CD4-positive, CD25-positive, alpha-beta regulatory T cell (primary cell): Measurements from ENCODE around the gene HOXD11. TPM values are rescaled to one million over a fixed set of nuclear protein-coding genes. Genes with fewer than 3 reads are reported as not detected.

Experiments used
- ATAC-seq, 2 donors: fragments of 150-1000 bp; cut with Tn5 transposase; one replicate each; pipeline ENCODE4 v1.10.0; 2021; ENCODE audit warnings: low read depth in 2 of 2, moderate number of reproducible peaks in 2 of 2, moderate library complexity in 1 of 2
- DNase-seq, 3 donors: peaks; one replicate each; pipeline versions ENCODE4 v3.0.0 to v3.0.0-alpha.2; 2012 to 2022; ENCODE audit warnings: mixed read lengths in 1 of 3
- H3K27ac ChIP-seq: one replicate; pipeline ENCODE4 v1.7.0; 2013; ENCODE audit warnings: mild to moderate bottlenecking, low read length; ENCODE audit not compliant: insufficient read depth, poor library complexity, severe bottlenecking
- H3K27me3 ChIP-seq: one replicate; pipeline ENCODE4 v1.7.0; 2013; ENCODE audit warnings: low read length; ENCODE audit not compliant: control insufficient read depth, insufficient read depth
- H3K36me3 ChIP-seq: one replicate; pipeline ENCODE4 v1.7.0; 2013; ENCODE audit warnings: mild to moderate bottlenecking, low read length, moderate library complexity; ENCODE audit not compliant: control insufficient read depth, insufficient read depth
- H3K4me1 ChIP-seq: 2 replicates; pipeline ENCODE4 v1.7.0; 2013; ENCODE audit warnings: mild to moderate bottlenecking, low read length; ENCODE audit not compliant: insufficient read depth, control insufficient read depth, poor library complexity, severe bottlenecking
- H3K4me3 ChIP-seq: one replicate; pipeline ENCODE4 v1.7.0; 2013; ENCODE audit warnings: low read depth, mild to moderate bottlenecking, low read length, moderate library complexity
- H3K9me3 ChIP-seq, 2 experiments: 1 replicate in 1 of 2; 2 replicates in 1 of 2; pipeline ENCODE4 v1.7.0; 2013; ENCODE audit warnings: low read length in 2 of 2, mild to moderate bottlenecking in 1 of 2, moderate library complexity in 1 of 2; ENCODE audit not compliant: control insufficient read depth in 2 of 2
- H3K27ac Mint-ChIP-seq, 3 donors: one replicate each; pipeline ENCODE4 v1.8.0; 2020 to 2022; ENCODE audit warnings: mild to moderate bottlenecking in 3 of 3, mixed read lengths in 3 of 3, moderate library complexity in 2 of 3
- H3K27me3 Mint-ChIP-seq: one replicate; pipeline ENCODE4 v1.8.0; 2022; ENCODE audit warnings: mild to moderate bottlenecking, mixed read lengths
- H3K36me3 Mint-ChIP-seq: one replicate; pipeline ENCODE4 v1.8.0; 2020; ENCODE audit warnings: mixed read lengths
- H3K4me1 Mint-ChIP-seq, 4 donors: one replicate each; pipeline ENCODE4 v1.8.0; 2020 to 2022; ENCODE audit warnings: mixed read lengths in 4 of 4, mild to moderate bottlenecking in 1 of 4
- H3K4me3 Mint-ChIP-seq, 4 donors: one replicate each; pipeline ENCODE4 v1.8.0; 2020 to 2022; ENCODE audit warnings: mild to moderate bottlenecking in 4 of 4, mixed read lengths in 4 of 4, moderate library complexity in 3 of 4
- H3K9me3 Mint-ChIP-seq, 7 donors: one replicate each; pipeline ENCODE4 v1.8.0; 2020 to 2022; ENCODE audit warnings: mixed read lengths in 7 of 7, mild to moderate bottlenecking in 3 of 7, moderate library complexity in 2 of 7
- polyA plus RNA-seq, 4 donors: library from polyadenylated mRNA; unstranded; fragments of 300-500 nt; fragmentation: Illumina TruSeq; gene quantifications; one replicate each; pipeline ENCODE4 v1.2.3, GENCODE V29; 2021
- total RNA-seq: library from RNA; stranded (reverse); gene quantifications from one replicate; pipeline ENCODE4 v1.2.3, GENCODE V29; 2022

Gene HOXD11
- total and polyA plus RNA-seq, 5 donors from 2014 or later, result not detected

- peaks cover 12% of the 10 kb centered on the region for H3K36me3 Mint-ChIP-seq
- no peak for DNase-seq
- H3K4me1 ChIP-seq, result peaks cover 31% of the 10 kb centered on the region
- H3K9me3 ChIP-seq, result peaks cover 6 to 28% of the 10 kb centered on the region in 2 experiments
- peaks cover 93% of the 10 kb centered on the region for H3K27me3 Mint-ChIP-seq
- H3K27me3 ChIP-seq, result peaks cover 77% of the 10 kb centered on the region
- H3K4me3 Mint-ChIP-seq, result peak overlapping the region in 3 of 4 donors; percentile 1 to 19 (median 15)
- H3K9me3 Mint-ChIP-seq, result peaks cover 0 to 23% (median 2%) of the 10 kb centered on the region in 7 donors
- no peak overlapping the region for H3K4me3 ChIP-seq
- H3K4me1 Mint-ChIP-seq, result peaks cover 10 to 44% (median 28%) of the 10 kb centered on the region in 4 donors
- no peak for ATAC-seq
- no peak overlapping the region for H3K27ac ChIP-seq
- H3K36me3 ChIP-seq, result no peaks in the 10 kb centered on the region
- no peak overlapping the region for H3K27ac Mint-ChIP-seq
Measured at GRCh38 chr2:176093145-176093897, 13.8 kb upstream of the HOXD11 start.

GRCh38 chr2:176093898-176094249, 13.2 kb upstream of the HOXD11 start:
- peaks cover 6 to 25% of the 10 kb centered on the region in 2 experiments for H3K9me3 ChIP-seq
- Mint-ChIP-seq H3K36me3 (peaks cover 12% of the 10 kb centered on the region), H3K9me3 (peaks cover 0 to 22% (median 2%) of the 10 kb centered on the region in 7 donors), H3K4me3 (peak overlapping the region in 3 of 4 donors; percentile 15 to 44 (median 19)), H3K27me3 (peaks cover 93% of the 10 kb centered on the region), H3K4me1 (peaks cover 10 to 42% (median 26%) of the 10 kb centered on the region in 4 donors), H3K27ac (no peak overlapping the region)
- no peak overlapping the region for H3K27ac ChIP-seq
- no peak overlapping the region for H3K4me3 ChIP-seq
- ATAC-seq (no peak), DNase-seq (no peak)
- H3K27me3 ChIP-seq, result peaks cover 72% of the 10 kb centered on the region
- no peaks in the 10 kb centered on the region for H3K36me3 ChIP-seq
- H3K4me1 ChIP-seq, result peaks cover 31% of the 10 kb centered on the region

GRCh38 chr2:176094349-176094748, 12.7 kb upstream of the HOXD11 start:
- H3K27me3 ChIP-seq, result peaks cover 68% of the 10 kb centered on the region
- no peak for DNase-seq
- Mint-ChIP-seq H3K27ac (peak overlapping the region in 1 of 3 donors; percentile 84), H3K9me3 (peaks cover 0 to 20% (median 2%) of the 10 kb centered on the region in 7 donors), H3K27me3 (peaks cover 93% of the 10 kb centered on the region), H3K4me3 (peak overlapping the region in 1 of 4 donors; percentile 42), H3K4me1 (peaks cover 10 to 43% (median 26%) of the 10 kb centered on the region in 4 donors), H3K36me3 (peaks cover 11% of the 10 kb centered on the region)
- H3K36me3 ChIP-seq, result no peaks in the 10 kb centered on the region
- no peak overlapping the region for H3K4me3 ChIP-seq
- no peak overlapping the region for H3K27ac ChIP-seq
- peaks cover 31% of the 10 kb centered on the region for H3K4me1 ChIP-seq
- H3K9me3 ChIP-seq, result peaks cover 6 to 25% of the 10 kb centered on the region in 2 experiments
- no peak for ATAC-seq

GRCh38 chr2:176095421-176095820, 11.7 kb upstream of the HOXD11 start:
- H3K27ac ChIP-seq, result no peak overlapping the region
- peaks cover 61% of the 10 kb centered on the region for H3K27me3 ChIP-seq
- Mint-ChIP-seq H3K9me3 (peaks cover 0 to 19% (median 2%) of the 10 kb centered on the region in 7 donors), H3K27ac (no peak overlapping the region), H3K4me1 (peaks cover 10 to 46% (median 26%) of the 10 kb centered on the region in 4 donors), H3K36me3 (peaks cover 9% of the 10 kb centered on the region), H3K27me3 (peaks cover 91% of the 10 kb centered on the region), H3K4me3 (no peak overlapping the region)
- peaks cover 6 to 21% of the 10 kb centered on the region in 2 experiments for H3K9me3 ChIP-seq
- no peak for ATAC-seq
- H3K36me3 ChIP-seq, result no peaks in the 10 kb centered on the region
- no peak overlapping the region for H3K4me3 ChIP-seq
- DNase-seq, result no peak
- peaks cover 31% of the 10 kb centered on the region for H3K4me1 ChIP-seq

DNA sequence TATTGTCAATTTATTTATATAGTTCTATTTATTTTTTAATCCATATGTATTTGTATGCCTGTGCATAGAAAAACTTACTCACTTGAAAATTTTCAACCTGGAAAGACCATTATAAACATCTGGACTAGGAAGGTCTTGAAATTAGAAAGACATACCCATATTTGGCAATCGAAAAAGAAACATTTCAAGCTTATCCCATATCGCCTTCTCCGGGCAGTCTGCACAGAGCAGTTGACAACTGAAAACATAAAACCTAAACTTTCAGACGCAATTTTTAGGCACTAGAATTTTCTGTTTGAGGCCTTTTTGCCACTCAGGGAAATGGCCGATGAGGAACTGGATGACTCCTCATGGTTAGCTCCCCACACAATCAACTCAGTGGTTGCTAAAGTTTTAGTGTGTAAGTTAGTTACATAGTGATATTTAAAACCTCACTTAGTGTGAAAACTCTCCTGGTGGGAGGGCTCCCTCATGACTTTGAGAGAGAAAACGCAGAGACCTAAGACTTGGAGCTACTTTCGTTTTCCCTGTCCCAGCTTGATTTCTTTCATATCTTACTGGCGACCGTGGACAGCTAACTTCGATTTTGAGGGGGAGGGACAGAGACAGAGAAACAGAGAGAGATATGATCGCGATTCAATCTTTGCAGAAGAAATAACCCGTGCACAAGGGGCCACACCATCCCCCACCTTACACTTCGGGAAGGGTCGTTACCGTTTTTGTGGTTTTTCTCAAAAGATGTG, 10.7 kb upstream of the HOXD11 start:
- Histone ChIP-seq H3K4me3 (peak overlapping the region; percentile 75), H3K36me3 (no peaks in the 10 kb centered on the region), H3K27ac (no peak overlapping the region), H3K4me1 (peaks cover 31% of the 10 kb centered on the region), H3K27me3 (peaks cover 59% of the 10 kb centered on the region), H3K9me3 (peaks cover 6 to 21% of the 10 kb centered on the region in 2 experiments)
- H3K4me3 Mint-ChIP-seq, result peak overlapping the region; percentile 73 to 88 (median 82)
- ATAC-seq (no peak), DNase-seq (no peak)
- H3K4me1 Mint-ChIP-seq, result peaks cover 10 to 46% (median 25%) of the 10 kb centered on the region in 4 donors
- peaks cover 91% of the 10 kb centered on the region for H3K27me3 Mint-ChIP-seq
- peak overlapping the region in 1 of 3 donors; percentile 67 for H3K27ac Mint-ChIP-seq
- peaks cover 0 to 19% (median 2%) of the 10 kb centered on the region in 7 donors for H3K9me3 Mint-ChIP-seq
- peaks cover 2% of the 10 kb centered on the region for H3K36me3 Mint-ChIP-seq

DNA sequence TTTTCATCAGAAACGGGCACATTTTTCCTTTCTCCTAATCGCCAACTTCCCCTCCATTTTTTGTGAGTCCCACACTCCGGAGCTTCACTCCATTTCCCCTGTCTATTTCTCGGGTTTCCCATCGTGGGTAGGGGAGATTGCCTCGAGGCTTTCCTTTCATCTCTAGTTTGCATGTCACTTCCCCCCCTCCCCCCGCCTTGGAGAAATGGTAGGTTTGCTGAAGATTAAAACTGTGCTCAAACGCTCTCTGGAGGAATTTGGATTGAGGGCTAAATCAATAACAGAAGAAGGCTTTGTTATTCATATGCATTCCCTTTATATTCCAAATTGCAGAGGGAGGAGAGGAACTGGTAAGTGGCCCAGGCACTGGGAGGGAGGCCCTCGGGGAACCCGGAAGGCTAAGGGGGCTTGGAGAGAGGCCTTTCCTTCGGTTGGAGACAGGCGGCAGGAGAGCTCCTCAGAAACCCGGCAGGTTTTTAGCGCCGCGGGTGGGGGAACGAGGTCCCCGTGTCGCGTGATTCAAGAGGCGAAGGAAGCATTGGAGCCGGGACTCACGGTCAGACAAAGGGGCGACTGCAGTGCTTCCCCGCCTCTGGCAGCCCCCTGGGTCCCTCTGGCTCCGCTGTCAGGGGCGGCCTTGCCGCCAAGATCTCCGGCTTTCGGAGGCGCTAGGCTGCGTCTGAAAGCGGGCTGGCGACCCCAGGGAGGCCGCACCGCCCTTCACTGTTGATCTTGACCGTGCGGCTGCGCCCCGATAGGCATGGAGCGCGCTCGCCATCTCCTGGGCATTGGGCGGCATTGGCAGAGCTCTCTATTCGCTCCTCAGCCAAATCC, 9.9 kb upstream of the HOXD11 start:
- Histone ChIP-seq H3K4me3 (peak overlapping the region; percentile 75), H3K36me3 (no peaks in the 10 kb centered on the region), H3K4me1 (peaks cover 28% of the 10 kb centered on the region), H3K9me3 (peaks cover 6 to 21% of the 10 kb centered on the region in 2 experiments), H3K27me3 (peaks cover 58% of the 10 kb centered on the region), H3K27ac (no peak overlapping the region)
- ATAC-seq (peak; percentile 65 to 70), DNase-seq (peak; percentile 31 to 62 (median 51))
- H3K27ac Mint-ChIP-seq, result no peak overlapping the region
- H3K27me3 Mint-ChIP-seq, result peaks cover 91% of the 10 kb centered on the region
- H3K4me3 Mint-ChIP-seq, result peak overlapping the region; percentile 73 to 88 (median 82)
- peaks cover 10 to 38% (median 26%) of the 10 kb centered on the region in 4 donors for H3K4me1 Mint-ChIP-seq
- H3K9me3 Mint-ChIP-seq, result peaks cover 0 to 21% (median 2%) of the 10 kb centered on the region in 7 donors
- H3K36me3 Mint-ChIP-seq, result no peaks in the 10 kb centered on the region

GRCh38 chr2:176097820-176098365, 9.2 kb upstream of the HOXD11 start:
- Mint-ChIP-seq H3K9me3 (peaks cover 0 to 24% (median 2%) of the 10 kb centered on the region in 7 donors), H3K4me1 (peaks cover 10 to 38% (median 27%) of the 10 kb centered on the region in 4 donors), H3K27ac (no peak overlapping the region), H3K27me3 (peaks cover 97% of the 10 kb centered on the region), H3K4me3 (peak overlapping the region; percentile 73 to 88 (median 80)), H3K36me3 (no peaks in the 10 kb centered on the region)
- H3K4me3 ChIP-seq, result no peak overlapping the region
- peaks cover 63% of the 10 kb centered on the region for H3K27me3 ChIP-seq
- H3K27ac ChIP-seq, result no peak overlapping the region
- DNase-seq, result no peak
- peaks cover 23% of the 10 kb centered on the region for H3K4me1 ChIP-seq
- no peak for ATAC-seq
- H3K9me3 ChIP-seq, result peaks cover 6 to 21% of the 10 kb centered on the region in 2 experiments
- no peaks in the 10 kb centered on the region for H3K36me3 ChIP-seq
